K562 (cell line): ENCODE data around the gene ITGA11. TPM values are rescaled to one million over a fixed set of nuclear protein-coding genes. Genes with fewer than 3 reads are reported as not detected.

Experiments
- ARID2 ChIP-seq: fragments of 450-650 bp; IDR thresholded peaks from 2 replicates; pipeline ENCODE4 v1.6.1; 2017; ENCODE audit warnings: antibody characterized with exemption, mild to moderate bottlenecking
- BRD9 ChIP-seq: fragments of 450-650 bp; IDR thresholded peaks from 2 replicates; pipeline ENCODE4 v1.6.1; 2018; ENCODE audit warnings: low read depth; ENCODE audit not compliant: partially characterized antibody
- CTCF ChIP-seq, 3 experiments: IDR thresholded peaks in 2 of 3; conservative IDR thresholded peaks in 1 of 3; 2 replicates each; pipeline ENCODE4 v1.5.1; 2011 to 2012; ENCODE audit warnings: low read length in 3 of 3, mild to moderate bottlenecking in 3 of 3, control low read depth in 2 of 3, improper control_type of control experiment in 1 of 3, inconsistent platforms in 1 of 3, low read depth in 1 of 3, mixed read lengths in 1 of 3, moderate library complexity in 1 of 3; ENCODE audit not compliant: insufficient read depth in 2 of 3
- HES1 ChIP-seq: fragments of 450-650 bp; IDR thresholded peaks from 2 replicates; pipeline ENCODE4 v1.6.1; 2016; ENCODE audit warnings: low read depth, mild to moderate bottlenecking, moderate library complexity
- HEY1 ChIP-seq: fragments of 250-450 bp; sonication (Bioruptor Pico); IDR thresholded peaks from 2 replicates; pipeline ENCODE4 v1.5.0; 2020; ENCODE audit warnings: mild to moderate bottlenecking, moderate library complexity, borderline replicate concordance
- MYC ChIP-seq, 2 experiments: fragments of 250-450 bp in 1 of 2; sonication (Bioruptor Pico) in 1 of 2; IDR thresholded peaks; 2 replicates each; pipeline versions ENCODE4 v1.5.1 to v1.6.1; 2012 to 2021; ENCODE audit warnings: low read depth in 2 of 2, borderline replicate concordance in 1 of 2, improper control_type of control experiment in 1 of 2, low read length in 1 of 2, mild to moderate bottlenecking in 1 of 2, moderate library complexity in 1 of 2
- RAD21 ChIP-seq, 2 experiments: fragments of 250-450 bp in 1 of 2; fragments of 450-650 bp in 1 of 2; sonication (Bioruptor Pico) in 1 of 2; formaldehyde crosslinking in 1 of 2; IDR thresholded peaks in 1 of 2; conservative IDR thresholded peaks in 1 of 2; 2 replicates each; pipeline versions ENCODE4 v1.4.0 to v1.8.0; 2020 to 2022; ENCODE audit warnings: mild to moderate bottlenecking in 2 of 2, moderate library complexity in 1 of 2
- SMC3 ChIP-seq: conservative IDR thresholded peaks from 2 replicates; pipeline ENCODE4 v1.6.1; 2011; ENCODE audit warnings: low read depth, low read length, improper control_type of control experiment; ENCODE audit not compliant: insufficient read depth
- ZNF583 ChIP-seq: fragments of 250-450 bp; sonication (Bioruptor Pico); IDR thresholded peaks from 2 replicates; pipeline ENCODE4 v1.4.0; 2020
- ZNF717 ChIP-seq: fragments of 250-450 bp; sonication (Bioruptor Pico); IDR thresholded peaks from 2 replicates; pipeline ENCODE4 v1.5.0; 2021
- polyA plus RNA-seq, 8 experiments: library from polyadenylated mRNA; depleted of rRNA in 4 of 8; stranded (reverse) in 5 of 8; unstranded in 3 of 8; fragments of >200 nt; fragmentation: Nextera tagmentation in 2 of 8; fragmentation: Illumina TruSeq in 1 of 8; extraction: Ambion mirVana in 2 of 8; extraction: Trizol in 1 of 8; gene quantifications; 2 replicates each; pipeline versions ENCODE4 v1.2.1 to v1.2.3, GENCODE V29; 2011 to 2014; ENCODE audit warnings: inconsistent platforms in 1 of 8, missing spikeins in 1 of 8
- total RNA-seq, 7 experiments: library from RNA; depleted of rRNA in 6 of 7; stranded (reverse); fragments of >200 nt in 6 of 7; fragmentation: Illumina TruSeq in 2 of 7; extraction: Trizol in 2 of 7; gene quantifications; 2 replicates each; pipeline versions ENCODE4 v1.2.1 to v1.2.3, GENCODE V29; 2011 to 2021; ENCODE audit warnings: low replicate concordance in 1 of 7
- TF ChIP-seq, protein P1 (sequence below): fragments of 450-650 bp; formaldehyde crosslinking; IDR thresholded peaks from 2 replicates; pipeline ENCODE4 v1.4.0; 2020; ENCODE audit warnings: mild to moderate bottlenecking, moderate library complexity

The ITGA11 gene
- total and polyA plus RNA-seq, 9 of the 15 experiments (the other 6 are each of a cell fraction or from before 2014, with no cell fraction given): 0.01 TPM; not detected in 8

DNA sequence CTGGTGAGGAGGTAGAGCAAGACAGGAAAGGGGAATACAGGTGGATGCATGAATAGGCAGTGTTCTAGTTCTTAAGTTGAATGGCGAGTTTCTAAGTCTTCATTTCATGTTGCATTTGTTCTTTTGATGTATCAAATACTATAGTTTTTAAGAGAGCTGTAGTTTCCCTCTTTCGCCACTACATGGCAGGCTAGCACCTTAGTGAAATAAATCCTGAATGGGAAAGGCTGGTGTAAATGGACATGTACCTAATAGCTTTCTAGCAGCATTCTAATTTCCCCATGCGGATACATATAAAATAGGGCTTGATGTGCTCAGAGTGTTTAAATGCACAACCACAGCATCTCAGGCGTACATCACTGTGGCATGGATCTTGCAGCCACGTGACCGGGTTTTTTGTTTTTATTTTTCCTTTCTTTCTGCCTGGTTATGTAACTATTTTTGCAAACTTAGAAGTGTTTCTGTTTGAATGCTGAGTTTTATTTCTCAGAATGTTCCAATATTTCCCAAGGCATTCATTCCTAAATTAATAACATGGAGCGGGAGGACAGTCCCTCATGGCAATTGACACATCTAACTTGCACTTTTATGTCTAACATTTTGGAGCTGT lies 178.9 kb downstream of the ITGA11 start (continued):
- TF ChIP-seq CTCF (IDR thresholded peaks at IDR 0.05 in 2 of 3, conservative IDR thresholded peaks at IDR 0.05 in 1 of 3; ENCODE audit: insufficient read depth in 2 of 3, low read depth in 1 of 3, low read length in 3 of 3) (peak; percentile 74 to 93 (median 81)), ZNF583 (CRISPR knock-in tag) (no peak), SMC3 (peak; percentile 50; the same call in 1 of the 2 replicates), ARID2 (0 out of 2 replicates have a peak, but pooled peaks have one; percentile 46), MYC (IDR thresholded peaks at IDR 0.05; ENCODE audit: low read depth, low read length) (no peak), MYC (CRISPR knock-in tag; IDR thresholded peaks at IDR 0.05; ENCODE audit: borderline replicate concordance, low read depth) (no peak), RAD21 (CRISPR knock-in tag; conservative IDR thresholded peaks at IDR 0.05 in 1 of 2, IDR thresholded peaks at IDR 0.05 in 1 of 2) (peak; percentile 73 to 87), HES1 (no peak), ZNF717 (CRISPR knock-in tag) (no peak), BRD9 (no peak), HEY1 (CRISPR knock-in tag) (no peak)
- TF ChIP-seq, protein P1, sequence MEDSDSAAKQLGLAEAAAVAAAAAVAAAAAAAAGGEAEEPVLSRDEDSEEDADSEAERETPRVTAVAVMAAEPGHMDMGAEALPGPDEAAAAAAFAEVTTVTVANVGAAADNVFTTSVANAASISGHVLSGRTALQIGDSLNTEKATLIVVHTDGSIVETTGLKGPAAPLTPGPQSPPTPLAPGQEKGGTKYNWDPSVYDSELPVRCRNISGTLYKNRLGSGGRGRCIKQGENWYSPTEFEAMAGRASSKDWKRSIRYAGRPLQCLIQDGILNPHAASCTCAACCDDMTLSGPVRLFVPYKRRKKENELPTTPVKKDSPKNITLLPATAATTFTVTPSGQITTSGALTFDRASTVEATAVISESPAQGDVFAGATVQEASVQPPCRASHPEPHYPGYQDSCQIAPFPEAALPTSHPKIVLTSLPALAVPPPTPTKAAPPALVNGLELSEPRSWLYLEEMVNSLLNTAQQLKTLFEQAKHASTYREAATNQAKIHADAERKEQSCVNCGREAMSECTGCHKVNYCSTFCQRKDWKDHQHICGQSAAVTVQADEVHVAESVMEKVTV (CRISPR knock-in tag): peak; percentile 49; the same call in 1 of the 2 replicates
